CD4-positive, alpha-beta T cell treated with Interleukin-15 for 1 hour (primary cell): Measurements from ENCODE around the gene DYNLRB1.
"Not testable (repeated sequence)": the region's sequence is repeated elsewhere in the genome, so short reads cannot be mapped to it uniquely, and the experiment has no call there.

Source experiments
- DNase-seq: peaks from one replicate; pipeline ENCODE4 v3.0.0-alpha.2; 2020

Gene DYNLRB1

GRCh38 chr20:34512266-34512954 is 3.8 kb upstream of the DYNLRB1 start:
- DNase-seq: no peak

- DNase-seq: no peak
Observed at GRCh38 chr20:34512955-34513419, 3.2 kb upstream of the DYNLRB1 start.

- not testable (repeated sequence) for DNase-seq
Observed at GRCh38 chr20:34514034-34514433, 2.2 kb upstream of the DYNLRB1 start.

GRCh38 chr20:34514897-34515483 is 1.2 kb upstream of the DYNLRB1 start:
- DNase-seq: no peak

GRCh38 chr20:34515484-34516246 is 557 bp upstream of the DYNLRB1 start:
- DNase-seq: peak; percentile 66

- DNase-seq: no peak
Observed at GRCh38 chr20:34517114-34517505, 888 bp downstream of the DYNLRB1 start.

GRCh38 chr20:34518863-34519262 is 2.6 kb downstream of the DYNLRB1 start:
- not testable (repeated sequence) for DNase-seq

GRCh38 chr20:34519841-34520240 is 3.6 kb downstream of the DYNLRB1 start:
- not testable (repeated sequence) for DNase-seq

- peak; percentile 47 for DNase-seq
Observed at GRCh38 chr20:34522969-34523871, 7.0 kb downstream of the DYNLRB1 start.

GRCh38 chr20:34524426-34524825 is 8.2 kb downstream of the DYNLRB1 start:
- no peak for DNase-seq

GRCh38 chr20:34525342-34525708 is 9.1 kb downstream of the DYNLRB1 start:
- no peak for DNase-seq

GRCh38 chr20:34525709-34526416 is 9.6 kb downstream of the DYNLRB1 start:
- DNase-seq: no peak

- DNase-seq: no peak
Observed at GRCh38 chr20:34526466-34526865, 10.2 kb downstream of the DYNLRB1 start.

GRCh38 chr20:34527016-34527415 is 10.8 kb downstream of the DYNLRB1 start:
- DNase-seq: no peak

GRCh38 chr20:34528921-34529297 is 12.7 kb downstream of the DYNLRB1 start:
- no peak for DNase-seq

- no peak for DNase-seq
Observed at GRCh38 chr20:34529742-34530141, 13.5 kb downstream of the DYNLRB1 start.

GRCh38 chr20:34530342-34530741 is 14.1 kb downstream of the DYNLRB1 start:
- no peak for DNase-seq

- no peak for DNase-seq
Observed at GRCh38 chr20:34531608-34532265, 15.5 kb downstream of the DYNLRB1 start.

- DNase-seq: no peak
Observed at GRCh38 chr20:34532320-34532719, 16.1 kb downstream of the DYNLRB1 start.

GRCh38 chr20:34532756-34533155 is 16.5 kb downstream of the DYNLRB1 start:
- DNase-seq: no peak

GRCh38 chr20:34534391-34535165 is 18.4 kb downstream of the DYNLRB1 start:
- DNase-seq: no peak
